Osteocyte (in vitro differentiated cells): ENCODE measurements around the gene NBEAL2. TPM values are rescaled to one million over a fixed set of nuclear protein-coding genes. Genes with fewer than 3 reads are reported as not detected.

ENCODE experiments used
- DNase-seq: peaks from one replicate; pipeline ENCODE4 v3.0.0; 2021; ENCODE audit warnings: mixed read lengths; ENCODE audit not compliant: unreplicated experiment; ENCODE audit errors: extremely low spot score
- H3K27ac Mint-ChIP-seq: one replicate; pipeline ENCODE4 v1.8.0; 2021; ENCODE audit warnings: mild to moderate bottlenecking, mixed read lengths; ENCODE audit not compliant: unreplicated experiment
- H3K27me3 Mint-ChIP-seq: one replicate; pipeline ENCODE4 v1.8.0; 2021; ENCODE audit warnings: mixed read lengths; ENCODE audit not compliant: unreplicated experiment
- H3K36me3 Mint-ChIP-seq: one replicate; pipeline ENCODE4 v1.8.0; 2021; ENCODE audit warnings: mixed read lengths; ENCODE audit not compliant: unreplicated experiment
- H3K4me1 Mint-ChIP-seq: one replicate; pipeline ENCODE4 v1.8.0; 2021; ENCODE audit warnings: mixed read lengths; ENCODE audit not compliant: unreplicated experiment
- H3K4me3 Mint-ChIP-seq: one replicate; pipeline ENCODE4 v1.8.0; 2021; ENCODE audit warnings: mild to moderate bottlenecking, moderate library complexity, mixed read lengths; ENCODE audit not compliant: unreplicated experiment
- H3K9me3 Mint-ChIP-seq: one replicate; pipeline ENCODE4 v1.8.0; 2021; ENCODE audit warnings: mixed read lengths; ENCODE audit not compliant: unreplicated experiment
- CTCF ChIP-seq: fragments of 200-600 bp; sonication (generic); IDR thresholded peaks from 2 replicates; pipeline ENCODE4 v1.5.0; 2021; ENCODE audit warnings: antibody characterized with exemption, mild to moderate bottlenecking, moderate library complexity
- total RNA-seq: library from RNA; stranded (reverse); gene quantifications from 2 replicates; pipeline ENCODE4 v1.2.1, GENCODE V29; 2021

Gene NBEAL2
- total RNA-seq, 1 donor from 2014 or later, result 21.8 TPM

GRCh38 chr3:46988616-46989015 is 9.2 kb downstream of the NBEAL2 start:
- Mint-ChIP-seq H3K4me1 (no peaks in the 10 kb centered on the region), H3K27me3 (no peaks in the 10 kb centered on the region), H3K9me3 (no peaks in the 10 kb centered on the region), H3K4me3 (no peak overlapping the region), H3K36me3 (no peaks in the 10 kb centered on the region), H3K27ac (no peak overlapping the region)
- no peak for TF ChIP-seq CTCF
- DNase-seq, result no peak

- DNase-seq, result no peak
- H3K4me3 Mint-ChIP-seq, result no peak overlapping the region
These were observed 9.8 kb downstream of the NBEAL2 start for GRCh38 chr3:46989146-46989810.

GRCh38 chr3:46990573-46991374 is 11.3 kb downstream of the NBEAL2 start:
- no peaks in the 10 kb centered on the region for H3K9me3 Mint-ChIP-seq
- no peak for TF ChIP-seq CTCF
- H3K27ac Mint-ChIP-seq, result no peak overlapping the region
- H3K27me3 Mint-ChIP-seq, result no peaks in the 10 kb centered on the region
- H3K4me3 Mint-ChIP-seq, result no peak overlapping the region
- no peaks in the 10 kb centered on the region for H3K36me3 Mint-ChIP-seq
- no peaks in the 10 kb centered on the region for H3K4me1 Mint-ChIP-seq
- DNase-seq, result no peak

More at GRCh38 chr3:46989146-46989810, 9.8 kb downstream of the NBEAL2 start:
- TF ChIP-seq CTCF, result no peak
- no peaks in the 10 kb centered on the region for H3K27me3 Mint-ChIP-seq
- no peaks in the 10 kb centered on the region for H3K36me3 Mint-ChIP-seq
- no peaks in the 10 kb centered on the region for H3K4me1 Mint-ChIP-seq
- H3K9me3 Mint-ChIP-seq, result no peaks in the 10 kb centered on the region
- H3K27ac Mint-ChIP-seq, result no peak overlapping the region

- no peak for TF ChIP-seq CTCF
- no peaks in the 10 kb centered on the region for H3K27me3 Mint-ChIP-seq
- no peaks in the 10 kb centered on the region for H3K4me1 Mint-ChIP-seq
- no peak for DNase-seq
- H3K9me3 Mint-ChIP-seq, result no peaks in the 10 kb centered on the region
- no peaks in the 10 kb centered on the region for H3K36me3 Mint-ChIP-seq
- H3K27ac Mint-ChIP-seq, result no peak overlapping the region
- H3K4me3 Mint-ChIP-seq, result no peak overlapping the region
These were observed 12.1 kb downstream of the NBEAL2 start for GRCh38 chr3:46991406-46992165.

GRCh38 chr3:46992231-46992630 is 12.8 kb downstream of the NBEAL2 start:
- H3K27ac Mint-ChIP-seq, result no peak overlapping the region
- H3K4me1 Mint-ChIP-seq, result no peaks in the 10 kb centered on the region
- no peaks in the 10 kb centered on the region for H3K36me3 Mint-ChIP-seq
- TF ChIP-seq CTCF, result no peak
- no peak overlapping the region for H3K4me3 Mint-ChIP-seq
- H3K9me3 Mint-ChIP-seq, result no peaks in the 10 kb centered on the region
- no peaks in the 10 kb centered on the region for H3K27me3 Mint-ChIP-seq
- no peak for DNase-seq
